Lower lobe of right lung (tissue), 2 donors: ENCODE measurements around the gene SYT17. TPM values are rescaled to one million over a fixed set of nuclear protein-coding genes. Genes with fewer than 3 reads are reported as not detected.

Experiments
- ATAC-seq, 2 donors: fragments of 200-7000 bp; cut with Tn5 transposase; one replicate each; pipeline ENCODE4 v1.9.1; 2020 to 2022; ENCODE audit warnings: mild to moderate bottlenecking in 2 of 2, moderate library complexity in 2 of 2
- DNase-seq: peaks from one replicate; pipeline ENCODE4 v3.0.0-alpha.2; 2020
- H3K27ac ChIP-seq: fragments of 200-600 bp; one replicate; pipeline ENCODE4 v1.8.0; 2022
- H3K27me3 ChIP-seq: fragments of 200-600 bp; one replicate; pipeline ENCODE4 v1.8.0; 2022; ENCODE audit warnings: low read depth
- H3K36me3 ChIP-seq: fragments of 200-600 bp; one replicate; pipeline ENCODE4 v1.8.0; 2022; ENCODE audit warnings: mild to moderate bottlenecking
- H3K4me1 ChIP-seq: fragments of 200-600 bp; one replicate; pipeline ENCODE4 v1.8.0; 2022
- H3K4me3 ChIP-seq: fragments of 200-600 bp; one replicate; pipeline ENCODE4 v1.8.0; 2022; ENCODE audit warnings: mild to moderate bottlenecking
- H3K9me3 ChIP-seq: fragments of 200-600 bp; one replicate; pipeline ENCODE4 v1.8.0; 2022
- intact Hi-C: fragments of 100-400 bp; cut with DNase I; formaldehyde crosslinking; loops from one replicate; pipeline ENCODE4 v1.11.0; 2022
- long read RNA-seq: library from polyadenylated mRNA; unstranded; transcript quantifications from one replicate; pipeline ENCODE4 v2.0.0, GENCODE V29; 2021
- total RNA-seq: library from RNA; stranded (reverse); fragmentation: NEBNext Ultra II Directional; extraction: Animal tissue kit (Norgen Biotek cat#: 25700); gene quantifications from one replicate; pipeline ENCODE4 v1.2.1, GENCODE V29; 2021
- TF ChIP-seq, protein P1 (sequence below): fragments of 200-600 bp; IDR thresholded peaks from one replicate; pipeline ENCODE4 v1.8.0; 2022; ENCODE audit warnings: antibody characterized with exemption, mild to moderate bottlenecking
- donor health status: DM: no; HTN: yes; CAD: no; lungs with severe emphysema.

Gene SYT17, protein sequence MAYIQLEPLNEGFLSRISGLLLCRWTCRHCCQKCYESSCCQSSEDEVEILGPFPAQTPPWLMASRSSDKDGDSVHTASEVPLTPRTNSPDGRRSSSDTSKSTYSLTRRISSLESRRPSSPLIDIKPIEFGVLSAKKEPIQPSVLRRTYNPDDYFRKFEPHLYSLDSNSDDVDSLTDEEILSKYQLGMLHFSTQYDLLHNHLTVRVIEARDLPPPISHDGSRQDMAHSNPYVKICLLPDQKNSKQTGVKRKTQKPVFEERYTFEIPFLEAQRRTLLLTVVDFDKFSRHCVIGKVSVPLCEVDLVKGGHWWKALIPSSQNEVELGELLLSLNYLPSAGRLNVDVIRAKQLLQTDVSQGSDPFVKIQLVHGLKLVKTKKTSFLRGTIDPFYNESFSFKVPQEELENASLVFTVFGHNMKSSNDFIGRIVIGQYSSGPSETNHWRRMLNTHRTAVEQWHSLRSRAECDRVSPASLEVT
- total RNA-seq = 11.8 TPM
- long read RNA-seq, partial matches to known transcripts = 5 of 34 reads
- long read RNA-seq, other reads (novel, unspliced or antisense) = 28 of 34 reads

DNA sequence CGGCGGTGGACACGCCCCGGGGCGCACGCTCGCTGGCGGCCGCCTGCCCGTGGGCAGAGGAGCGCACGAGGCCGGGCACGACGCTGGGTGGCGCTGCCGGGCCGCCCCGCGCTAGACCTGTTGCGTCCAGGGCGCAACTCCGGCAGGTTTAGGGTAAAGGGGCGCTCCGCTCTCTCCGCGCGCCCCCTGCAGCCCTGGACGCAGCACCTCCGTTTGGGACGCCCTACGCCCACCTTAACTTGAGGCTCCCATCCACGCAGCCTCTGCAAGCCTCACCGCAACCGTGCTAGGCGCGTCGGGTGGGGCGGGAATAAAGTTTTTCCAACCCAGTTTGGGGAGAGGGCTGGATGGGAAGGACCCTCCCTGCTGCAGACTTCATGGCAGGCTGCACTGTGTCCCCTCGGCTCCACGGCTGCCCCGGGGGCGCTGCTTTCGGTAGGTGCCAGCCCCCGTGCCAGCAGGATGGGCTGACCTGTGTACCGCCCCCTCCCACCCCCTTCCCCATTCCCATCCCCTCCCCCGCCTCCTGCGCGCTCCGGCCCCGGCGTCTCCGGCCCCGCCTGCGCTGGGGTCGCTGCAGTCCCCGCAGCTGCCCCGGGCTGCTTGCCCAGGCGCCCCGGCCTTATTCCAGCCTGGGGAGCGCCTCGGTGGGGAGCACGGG is at the start of gene SYT17:
TSS of gene SYT17 (plus strand) at position 531 of the 661 bp plus-strand sequence. CDS start 407 bp downstream, outside the sequence.
- Histone ChIP-seq H3K36me3 (no peaks in the 10 kb centered on the region), H3K27ac (peak within 1 kb of the TSS; percentile 76), H3K4me1 (peaks cover 22% of the 10 kb centered on the region), H3K27me3 (peaks cover 11% of the 10 kb centered on the region), H3K4me3 (peak within 1 kb of the TSS; percentile 77), H3K9me3 (no peaks in the 10 kb centered on the region)
- TF ChIP-seq, protein P1, sequence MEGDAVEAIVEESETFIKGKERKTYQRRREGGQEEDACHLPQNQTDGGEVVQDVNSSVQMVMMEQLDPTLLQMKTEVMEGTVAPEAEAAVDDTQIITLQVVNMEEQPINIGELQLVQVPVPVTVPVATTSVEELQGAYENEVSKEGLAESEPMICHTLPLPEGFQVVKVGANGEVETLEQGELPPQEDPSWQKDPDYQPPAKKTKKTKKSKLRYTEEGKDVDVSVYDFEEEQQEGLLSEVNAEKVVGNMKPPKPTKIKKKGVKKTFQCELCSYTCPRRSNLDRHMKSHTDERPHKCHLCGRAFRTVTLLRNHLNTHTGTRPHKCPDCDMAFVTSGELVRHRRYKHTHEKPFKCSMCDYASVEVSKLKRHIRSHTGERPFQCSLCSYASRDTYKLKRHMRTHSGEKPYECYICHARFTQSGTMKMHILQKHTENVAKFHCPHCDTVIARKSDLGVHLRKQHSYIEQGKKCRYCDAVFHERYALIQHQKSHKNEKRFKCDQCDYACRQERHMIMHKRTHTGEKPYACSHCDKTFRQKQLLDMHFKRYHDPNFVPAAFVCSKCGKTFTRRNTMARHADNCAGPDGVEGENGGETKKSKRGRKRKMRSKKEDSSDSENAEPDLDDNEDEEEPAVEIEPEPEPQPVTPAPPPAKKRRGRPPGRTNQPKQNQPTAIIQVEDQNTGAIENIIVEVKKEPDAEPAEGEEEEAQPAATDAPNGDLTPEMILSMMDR = peak; percentile 91
- DNase-seq = peak; percentile 87
- intact Hi-C loops = loop anchor here (10.0 kb wide), 1 partner anchor 83 kb away; no protein-coding TSS in a partner anchor
- peak; percentile 94 to 96 for ATAC-seq

DNA sequence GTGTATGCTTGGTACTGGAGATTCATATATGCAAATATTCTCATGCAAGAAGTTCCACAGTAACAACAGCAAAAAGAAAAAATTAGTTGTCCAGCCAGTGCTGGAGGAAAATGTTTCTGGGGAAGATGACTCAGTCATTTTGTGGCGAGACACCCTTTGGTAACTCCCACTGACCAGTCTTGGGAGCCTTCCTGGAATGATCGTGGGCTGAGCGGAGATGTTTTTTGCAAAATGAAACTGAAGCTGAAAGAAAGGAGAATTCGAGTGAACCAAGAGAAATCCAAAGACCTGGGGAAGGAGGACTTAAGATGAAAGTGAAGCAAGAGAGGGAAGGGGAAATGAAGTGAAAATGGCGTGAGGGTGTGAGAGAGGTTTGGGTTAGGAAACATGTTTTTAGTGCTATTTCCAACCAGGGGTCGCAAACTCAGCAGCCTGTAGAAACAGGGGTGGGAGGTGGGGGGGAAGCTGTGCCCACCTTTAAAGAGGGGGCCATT is 49.1 kb upstream of the SYT17 start:
- H3K27me3 ChIP-seq = no peaks in the 10 kb centered on the region
- ATAC-seq (peak; percentile 44 to 55), DNase-seq (no peak)
- H3K27ac ChIP-seq = peak overlapping the region; percentile 98
- intact Hi-C loops = no loop called here
- peaks cover 52% of the 10 kb centered on the region for H3K36me3 ChIP-seq
- no peaks in the 10 kb centered on the region for H3K9me3 ChIP-seq
- peak overlapping the region; percentile 93 for H3K4me3 ChIP-seq
- peaks cover 80% of the 10 kb centered on the region for H3K4me1 ChIP-seq
- TF ChIP-seq, protein P1 = no peak

DNA sequence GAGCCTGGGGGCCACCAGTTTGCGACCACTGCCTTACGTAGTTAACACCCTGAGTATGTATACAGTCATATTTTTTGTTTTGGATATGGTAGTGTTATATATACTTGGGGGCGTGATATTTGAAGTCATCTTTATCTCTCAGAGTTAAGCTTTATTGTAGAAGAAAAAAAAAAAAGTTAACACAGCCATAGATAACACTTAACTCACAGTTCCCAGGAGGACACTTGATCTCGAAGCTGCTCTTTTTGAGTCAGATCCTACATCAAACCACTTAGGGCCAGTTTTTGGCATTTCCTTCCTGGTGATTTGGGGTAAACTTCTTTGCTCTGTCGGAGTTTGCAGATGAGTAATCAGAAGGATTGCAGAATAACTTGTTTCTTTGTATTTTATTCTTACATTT is 48.5 kb upstream of the SYT17 start:
- DNase-seq (no peak), ATAC-seq (no peak)
- TF ChIP-seq, protein P1 = no peak
- H3K36me3 ChIP-seq = peaks cover 52% of the 10 kb centered on the region
- no peaks in the 10 kb centered on the region for H3K27me3 ChIP-seq
- intact Hi-C loops = no loop called here
- peak overlapping the region; percentile 93 for H3K4me3 ChIP-seq
- no peaks in the 10 kb centered on the region for H3K9me3 ChIP-seq
- peak overlapping the region; percentile 98 for H3K27ac ChIP-seq
- H3K4me1 ChIP-seq = peaks cover 80% of the 10 kb centered on the region

DNA sequence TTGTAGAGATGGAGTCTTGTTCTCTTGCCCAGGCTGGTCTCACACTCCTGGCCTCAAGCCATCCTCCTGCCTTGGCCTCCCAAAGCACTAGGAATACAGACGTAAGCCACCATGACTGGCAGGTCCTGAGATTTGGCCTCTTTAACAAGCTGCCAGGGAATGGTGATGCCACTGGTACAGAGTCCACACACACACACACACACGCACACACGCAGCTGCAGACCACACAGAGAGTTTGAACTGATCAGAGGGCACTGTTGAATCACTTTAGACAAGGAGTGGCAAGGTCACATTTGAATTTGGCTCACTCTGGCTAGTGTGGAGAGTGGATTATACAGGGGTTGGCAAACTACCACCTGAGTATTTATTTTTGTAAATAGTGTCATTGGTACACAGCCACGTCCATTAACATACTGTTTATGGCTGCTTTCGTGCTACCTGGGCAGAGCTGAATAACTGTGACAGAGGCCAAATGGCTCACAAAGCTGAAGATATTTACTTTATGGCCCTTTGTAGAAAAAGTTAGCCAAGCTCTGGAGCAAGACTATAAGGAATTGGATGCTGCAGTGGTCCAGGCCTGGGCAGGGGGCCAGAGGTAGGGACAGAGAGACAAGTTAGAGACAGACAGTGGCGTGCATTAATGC is 44.4 kb upstream of the SYT17 start:
- TF ChIP-seq, protein P1 = no peak
- peaks cover 16% of the 10 kb centered on the region for H3K36me3 ChIP-seq
- ATAC-seq = no peak
- peaks cover 4% of the 10 kb centered on the region for H3K9me3 ChIP-seq
- no peaks in the 10 kb centered on the region for H3K27me3 ChIP-seq
- no peak overlapping the region for H3K4me3 ChIP-seq
- H3K4me1 ChIP-seq = peaks cover 56% of the 10 kb centered on the region
- no peak for DNase-seq
- H3K27ac ChIP-seq = no peak overlapping the region
- intact Hi-C loops = no loop called here

DNA sequence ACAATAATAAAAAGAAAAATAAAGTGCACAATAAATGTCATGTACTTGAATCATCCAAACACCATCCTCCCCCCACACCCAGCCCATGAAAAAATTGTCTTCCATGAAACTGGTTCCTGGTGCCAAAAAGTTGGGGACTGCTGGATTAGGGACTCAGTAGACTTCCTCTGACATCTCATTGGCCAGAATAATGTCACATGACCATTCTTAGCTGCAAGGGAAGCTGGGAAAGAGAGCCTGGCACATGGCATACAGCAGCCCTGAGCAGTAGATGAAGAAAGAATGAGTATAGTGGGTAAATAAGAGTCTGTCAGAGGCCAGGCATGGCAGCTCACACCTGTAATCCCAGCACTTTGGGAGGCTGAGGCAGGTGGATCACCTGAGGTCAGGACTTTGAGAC is 41.7 kb upstream of the SYT17 start:
- H3K36me3 ChIP-seq = peaks cover 4% of the 10 kb centered on the region
- TF ChIP-seq, protein P1 = no peak
- H3K27me3 ChIP-seq = no peaks in the 10 kb centered on the region
- H3K27ac ChIP-seq = no peak overlapping the region
- peaks cover 4% of the 10 kb centered on the region for H3K9me3 ChIP-seq
- intact Hi-C loops = no loop called here
- DNase-seq (no peak), ATAC-seq (no peak)
- peaks cover 57% of the 10 kb centered on the region for H3K4me1 ChIP-seq
- H3K4me3 ChIP-seq = no peak overlapping the region
